ENCODE results near the gene RCOR1. TPM values are rescaled to one million over a fixed set of nuclear protein-coding genes. Genes with fewer than 3 reads are reported as not detected.

RCOR1 gene
- total RNA-seq, 4 donors from 2014 or later = 11.6 to 15.6 (median 14.0) TPM

- Histone ChIP-seq H3K9me3 (no peaks in the 10 kb centered on the region), H3K27ac (no peak overlapping the region), H3K36me3 (peaks cover 0 to 14% of the 10 kb centered on the region in 2 donors), H3K4me3 (no peak overlapping the region), H3K27me3 (no peaks in the 10 kb centered on the region), H3K4me1 (no peaks in the 10 kb centered on the region)
- no peak for TF ChIP-seq EP300 (IDR thresholded peaks at IDR 0.05)
- no peak for TF ChIP-seq CTCF (IDR thresholded peaks at IDR 0.05)
- no peak for TF ChIP-seq POLR2AphosphoS5 (IDR thresholded peaks at IDR 0.05)
- no peak for TF ChIP-seq POLR2A (IDR thresholded peaks at IDR 0.05)
- no peak for ATAC-seq
- WGBS, 2 donors (ENCODE audit: low coverage in 1 of 2) = 40% methylated on average over 1 of the region's 33 CpGs; no CpG with 5 or more reads in 1 of the 2 donors
These were observed 157.2 kb downstream of the RCOR1 start for GRCh38 chr14:102749393-102750305.

- ATAC-seq = no peak
- H3K4me1 ChIP-seq = no peaks in the 10 kb centered on the region
- TF ChIP-seq POLR2A (IDR thresholded peaks at IDR 0.05) (no peak), EP300 (IDR thresholded peaks at IDR 0.05) (no peak), CTCF (IDR thresholded peaks at IDR 0.05) (no peak), POLR2AphosphoS5 (IDR thresholded peaks at IDR 0.05) (no peak)
- peaks cover 0 to 10% of the 10 kb centered on the region in 2 donors for H3K36me3 ChIP-seq
- H3K27ac ChIP-seq = no peak overlapping the region
- H3K4me3 ChIP-seq = no peak overlapping the region
- H3K9me3 ChIP-seq = no peaks in the 10 kb centered on the region
- H3K27me3 ChIP-seq = no peaks in the 10 kb centered on the region
- WGBS, 2 donors (ENCODE audit: low coverage in 1 of 2) = 98% methylated on average over 8 of the region's 14 CpGs; no CpG with 5 or more reads in 1 of the 2 donors
These were observed 157.9 kb downstream of the RCOR1 start for GRCh38 chr14:102750376-102750775.

GRCh38 chr14:102751088-102751487 lies 158.6 kb downstream of the RCOR1 start:
- no peak overlapping the region for H3K4me3 ChIP-seq
- ATAC-seq = no peak
- peaks cover 0 to 6% of the 10 kb centered on the region in 2 donors for H3K36me3 ChIP-seq
- H3K4me1 ChIP-seq = no peaks in the 10 kb centered on the region
- TF ChIP-seq POLR2AphosphoS5 (IDR thresholded peaks at IDR 0.05) (no peak), POLR2A (IDR thresholded peaks at IDR 0.05) (no peak), CTCF (IDR thresholded peaks at IDR 0.05) (no peak), EP300 (IDR thresholded peaks at IDR 0.05) (no peak)
- no peaks in the 10 kb centered on the region for H3K27me3 ChIP-seq
- no peak overlapping the region for H3K27ac ChIP-seq
- H3K9me3 ChIP-seq = no peaks in the 10 kb centered on the region
- no CpG with 5 or more reads among the region's 16 CpGs for WGBS, 2 donors (ENCODE audit: low coverage in 1 of 2)

GRCh38 chr14:102752239-102752847 lies 159.9 kb downstream of the RCOR1 start:
- H3K27me3 ChIP-seq = no peaks in the 10 kb centered on the region
- no peak for ATAC-seq
- H3K27ac ChIP-seq = no peak overlapping the region
- WGBS, 2 donors (ENCODE audit: low coverage in 1 of 2) = 83 to 90% methylated on average over 2 of the region's 14 CpGs
- TF ChIP-seq EP300 (IDR thresholded peaks at IDR 0.05) = no peak
- TF ChIP-seq POLR2A (IDR thresholded peaks at IDR 0.05) = no peak
- TF ChIP-seq POLR2AphosphoS5 (IDR thresholded peaks at IDR 0.05) = no peak
- no peak for TF ChIP-seq CTCF (IDR thresholded peaks at IDR 0.05)
- no peaks in the 10 kb centered on the region for H3K4me1 ChIP-seq
- H3K9me3 ChIP-seq = no peaks in the 10 kb centered on the region
- H3K4me3 ChIP-seq = no peak overlapping the region
- no peaks in the 10 kb centered on the region for H3K36me3 ChIP-seq
